SH-SY5Y (cell line): Measurements from ENCODE around the gene ADAMTS20.

Experiments used
- GATA2 ChIP-seq: IDR thresholded peaks from 2 replicates; pipeline ENCODE4 v1.6.1; 2011; ENCODE audit warnings: mild to moderate bottlenecking, low read depth, low read length
- GATA3 ChIP-seq: IDR thresholded peaks from 2 replicates; pipeline ENCODE4 v1.6.1; 2011; ENCODE audit warnings: low read depth, mild to moderate bottlenecking, low read length, moderate library complexity

The ADAMTS20 gene

GRCh38 chr12:43320281-43320680, 231.7 kb downstream of the ADAMTS20 start:
- TF ChIP-seq GATA2 = no peak
- no peak for TF ChIP-seq GATA3

DNA sequence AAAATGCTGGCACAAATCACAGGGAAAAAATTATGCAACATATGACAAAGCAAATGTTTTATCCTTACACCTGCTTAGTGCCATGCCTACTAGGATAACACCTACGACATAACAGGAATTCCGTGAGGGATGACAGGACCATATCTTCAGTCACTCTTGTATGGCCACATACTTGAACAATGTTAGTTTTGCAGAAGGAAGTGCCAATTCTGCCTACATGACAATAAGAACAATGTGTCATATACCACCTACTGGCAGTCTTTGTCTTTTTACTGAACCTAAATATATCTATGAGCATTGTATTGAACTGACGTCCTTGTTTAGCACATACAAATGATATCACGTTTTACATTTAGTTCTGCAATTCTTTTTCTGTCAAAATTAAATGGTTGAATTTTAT, 234.0 kb downstream of the ADAMTS20 start:
- TF ChIP-seq GATA2 (no peak), GATA3 (no peak)

DNA sequence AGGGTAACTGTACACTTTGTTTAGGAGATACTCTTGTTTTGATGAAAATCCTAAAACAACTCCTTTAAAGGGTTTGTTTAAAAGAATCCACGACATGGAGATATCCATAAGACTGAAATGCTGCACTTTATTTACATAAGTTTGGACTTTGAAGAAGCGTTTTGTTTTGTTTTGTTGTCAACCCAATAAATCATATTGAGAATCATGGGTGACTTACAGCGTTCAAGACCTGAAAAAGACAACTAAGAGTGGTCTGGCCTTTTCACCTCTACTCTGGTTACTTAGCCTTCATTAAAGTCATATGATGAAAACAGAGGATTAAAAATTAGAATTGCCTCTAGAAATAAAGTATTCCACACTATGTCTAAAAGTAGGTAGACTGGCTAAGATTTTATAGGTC, 234.8 kb downstream of the ADAMTS20 start:
- TF ChIP-seq GATA3 = no peak
- TF ChIP-seq GATA2 = no peak

DNA sequence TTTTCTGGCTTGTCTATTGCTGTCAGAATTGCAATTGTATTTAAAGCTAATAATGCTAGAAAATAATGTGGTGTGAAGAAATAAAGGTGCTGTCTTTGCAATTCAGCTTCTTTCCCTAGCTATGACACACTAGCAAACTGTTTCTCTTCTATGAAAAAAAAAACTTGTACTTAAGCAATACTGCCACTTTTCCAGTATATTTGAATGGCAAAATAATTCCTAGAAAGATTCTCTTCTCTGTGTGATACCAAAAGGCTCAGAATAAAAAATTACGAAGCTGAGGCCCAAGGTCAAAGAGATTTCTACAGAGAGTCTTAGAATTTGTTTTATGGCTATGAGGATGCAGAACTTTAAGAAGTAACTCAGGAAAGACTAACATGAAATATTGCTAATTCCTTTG, 235.5 kb downstream of the ADAMTS20 start:
- TF ChIP-seq GATA3 = no peak

DNA sequence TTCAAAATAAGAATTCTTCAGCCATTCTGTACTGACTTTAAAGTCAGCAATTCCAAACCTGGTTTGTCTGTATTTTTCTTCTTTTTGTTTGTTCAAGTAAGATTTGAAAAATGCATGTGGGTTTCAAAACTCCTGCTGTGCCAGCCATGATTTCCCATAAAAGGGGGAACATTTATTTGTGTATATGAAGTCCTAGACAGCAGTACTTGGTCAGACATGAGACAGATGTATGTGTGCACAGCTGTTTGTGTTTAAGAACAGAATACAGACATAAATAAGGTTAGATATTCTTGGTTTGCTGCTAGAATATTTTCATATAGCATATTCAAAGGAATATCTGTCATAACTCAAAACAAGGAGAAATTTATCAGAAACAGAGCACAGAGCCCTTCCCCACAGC, 236.0 kb downstream of the ADAMTS20 start:
- no peak for TF ChIP-seq GATA3
- TF ChIP-seq GATA2 = no peak

GRCh38 chr12:43312991-43313505, 239.0 kb downstream of the ADAMTS20 start:
- TF ChIP-seq GATA2 (no peak), GATA3 (no peak)

GRCh38 chr12:43310596-43310995, 241.4 kb downstream of the ADAMTS20 start:
- TF ChIP-seq GATA2 (no peak), GATA3 (no peak)

DNA sequence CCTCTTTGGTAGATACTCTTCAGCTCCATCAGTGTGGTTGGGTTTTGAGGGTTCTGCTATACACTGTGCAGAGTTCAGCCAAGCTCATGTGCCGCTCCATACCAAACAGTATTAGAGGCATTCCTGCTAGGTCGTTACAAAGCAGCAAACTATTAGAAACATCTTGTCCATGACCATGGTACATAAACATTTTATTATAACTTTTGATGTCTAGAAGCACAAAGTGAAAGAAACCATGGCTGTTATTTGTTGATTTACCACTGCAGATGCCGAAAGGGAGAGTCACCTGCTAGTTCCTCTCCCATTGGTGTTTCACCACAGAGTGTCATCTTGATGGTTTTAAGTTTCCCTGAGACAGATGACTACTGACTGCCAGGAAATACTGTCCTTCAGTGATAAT, 242.0 kb downstream of the ADAMTS20 start:
- no peak for TF ChIP-seq GATA2
- TF ChIP-seq GATA3 = no peak

DNA sequence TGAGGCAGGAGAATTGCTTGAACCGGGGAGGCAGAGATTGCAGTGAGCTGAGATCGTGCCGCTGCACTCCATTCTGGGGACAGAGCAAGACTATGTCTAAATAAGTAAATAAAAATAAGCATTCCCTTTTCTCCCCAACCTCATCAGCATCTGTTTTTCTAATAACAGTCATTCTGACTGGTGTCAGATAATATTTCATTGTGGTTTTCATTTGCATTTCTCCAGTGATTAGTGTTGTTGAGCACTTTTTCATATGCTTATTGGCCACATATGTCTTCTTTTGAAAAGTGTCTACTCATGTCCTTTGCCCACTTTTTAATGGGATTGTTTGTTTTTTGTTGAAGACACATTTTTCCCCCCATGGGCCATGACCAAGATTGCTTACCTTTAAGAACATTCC, 243.2 kb downstream of the ADAMTS20 start:
- TF ChIP-seq GATA2 (no peak), GATA3 (no peak)

DNA sequence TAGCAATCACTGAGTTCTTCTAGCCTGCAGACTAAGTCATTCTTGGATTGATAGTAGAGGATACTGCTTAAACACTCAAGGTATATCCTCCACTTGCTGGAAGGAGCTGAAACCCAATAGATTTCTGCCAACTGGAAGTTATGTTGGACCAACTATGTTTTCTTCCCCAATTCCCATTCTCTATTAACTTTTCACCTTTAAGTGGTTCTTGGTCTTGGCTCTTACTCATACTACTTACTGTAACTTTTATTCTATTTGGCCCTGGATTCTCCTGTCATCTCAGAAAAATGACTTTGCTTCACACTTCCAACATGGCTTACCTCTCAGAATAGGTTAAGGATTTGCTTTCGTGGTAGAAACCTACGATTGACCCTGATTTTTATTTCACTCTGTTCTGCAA, 244.9 kb downstream of the ADAMTS20 start:
- no peak for TF ChIP-seq GATA2

GRCh38 chr12:43306066-43306465, 245.9 kb downstream of the ADAMTS20 start:
- TF ChIP-seq GATA2 (no peak), GATA3 (no peak)

- no peak for TF ChIP-seq GATA2
- no peak for TF ChIP-seq GATA3
These were observed 246.9 kb downstream of the ADAMTS20 start for GRCh38 chr12:43305065-43305464.
